ENCODE measurements around the gene INTS15. TPM values are rescaled to one million over a fixed set of nuclear protein-coding genes. Genes with fewer than 3 reads are reported as not detected.

INTS15 gene
- total RNA-seq, 1 donor from 2014 or later = 10.9 TPM

DNA sequence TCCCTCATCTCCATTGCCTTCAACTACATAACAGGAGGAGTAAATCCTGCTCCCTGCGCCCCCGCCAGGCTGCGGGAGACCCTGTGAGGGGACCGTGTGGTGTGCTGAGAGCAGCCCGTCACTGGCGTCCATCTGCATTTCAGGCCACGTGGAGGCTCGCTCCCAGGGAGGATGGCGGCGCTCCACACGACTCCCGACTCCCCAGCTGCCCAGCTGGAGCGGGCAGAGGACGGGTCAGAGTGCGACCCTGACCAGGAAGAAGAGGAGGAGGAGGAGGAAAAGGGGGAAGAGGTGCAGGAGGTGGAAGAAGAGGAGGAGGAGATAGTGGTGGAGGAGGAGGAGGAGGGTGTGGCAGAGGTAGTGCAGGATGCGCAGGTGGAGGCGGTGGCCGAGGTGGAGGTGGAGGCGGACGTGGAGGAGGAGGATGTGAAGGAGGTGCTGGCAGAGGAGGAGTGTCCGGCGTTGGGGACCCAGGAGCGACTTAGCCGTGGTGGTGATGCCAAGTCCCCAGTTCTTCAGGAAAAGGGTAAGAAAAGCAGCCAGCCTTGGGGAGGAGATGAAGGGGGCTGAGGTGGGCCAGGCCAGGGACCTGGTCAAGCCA lies 52.5 kb downstream of the INTS15 start:
- no peak for DNase-seq (ENCODE audit: low read depth, low spot score)

DNA sequence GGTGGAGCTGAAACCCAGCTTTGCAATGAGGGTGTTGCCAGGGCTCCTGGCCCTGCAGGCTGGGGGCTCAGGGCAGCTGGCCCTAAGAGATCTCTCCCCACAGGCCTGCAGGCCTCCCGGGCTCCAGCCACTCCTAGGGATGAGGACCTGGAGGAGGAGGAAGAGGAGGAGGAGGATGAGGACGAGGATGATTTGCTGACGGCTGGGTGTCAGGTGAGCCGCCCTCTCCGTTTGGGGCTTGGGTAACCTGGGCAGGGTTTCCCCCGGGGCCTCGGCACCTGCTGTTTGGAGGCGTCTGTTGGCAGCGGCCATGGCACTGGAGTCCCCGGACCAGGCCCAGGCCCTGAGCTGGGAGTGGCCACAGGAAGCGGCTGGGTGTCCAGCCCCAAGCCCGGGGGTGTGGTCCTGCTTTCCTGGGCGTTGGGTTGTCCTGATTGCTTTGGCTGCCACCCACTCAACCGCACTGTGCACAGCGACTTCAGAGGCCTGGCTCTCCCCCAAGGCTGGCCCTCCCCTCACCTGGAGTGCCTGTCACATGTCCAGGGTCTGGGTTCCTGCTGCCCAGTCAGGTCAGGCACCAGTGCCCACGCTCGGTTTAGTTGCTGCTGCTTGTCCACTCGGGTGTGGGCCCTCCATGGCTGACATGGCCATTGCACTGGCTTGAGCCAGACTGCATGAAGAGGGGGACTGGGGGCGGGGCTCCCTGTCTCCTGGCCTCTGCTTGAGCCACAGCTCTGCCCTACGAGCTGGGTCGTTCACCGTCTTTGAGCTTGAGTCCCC lies 53.2 kb downstream of the INTS15 start:
- DNase-seq (ENCODE audit: low read depth, low spot score) = no peak

DNA sequence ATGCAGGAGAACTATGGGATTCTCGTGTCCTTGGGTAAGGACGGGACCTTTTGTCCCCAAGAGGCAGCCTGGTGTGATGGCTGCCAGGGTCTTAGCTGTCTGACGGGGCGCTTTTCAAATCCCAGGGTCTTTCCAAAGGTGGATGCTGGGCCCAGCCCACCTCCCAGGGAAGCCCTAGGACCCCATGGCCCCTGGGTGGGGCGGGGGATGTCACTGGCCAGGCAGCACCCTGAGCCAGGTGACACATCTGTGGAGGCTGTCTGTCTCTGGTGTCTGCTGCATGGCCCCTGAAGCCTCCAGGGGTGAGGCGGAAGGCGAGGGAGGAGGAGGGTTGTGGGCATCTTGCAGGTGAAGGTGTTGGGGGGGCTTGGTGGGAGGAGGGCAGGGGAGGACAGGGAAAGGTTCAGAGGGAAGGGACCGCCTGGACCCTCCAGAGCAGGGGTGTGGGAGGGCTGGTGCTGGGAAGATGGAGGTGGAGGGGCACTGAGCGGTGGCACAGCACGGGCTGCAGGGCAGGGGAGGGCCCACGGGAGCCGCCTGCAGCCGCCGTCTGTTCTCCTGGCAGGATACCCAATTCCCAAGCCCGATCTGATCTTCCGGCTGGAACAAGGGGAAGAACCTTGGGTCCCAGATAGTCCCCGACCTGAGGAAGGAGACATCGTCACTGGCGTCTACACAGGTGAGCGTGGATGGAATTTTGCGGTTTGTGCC lies 54.2 kb downstream of the INTS15 start:
- no peak for DNase-seq (ENCODE audit: low read depth, low spot score)

DNA sequence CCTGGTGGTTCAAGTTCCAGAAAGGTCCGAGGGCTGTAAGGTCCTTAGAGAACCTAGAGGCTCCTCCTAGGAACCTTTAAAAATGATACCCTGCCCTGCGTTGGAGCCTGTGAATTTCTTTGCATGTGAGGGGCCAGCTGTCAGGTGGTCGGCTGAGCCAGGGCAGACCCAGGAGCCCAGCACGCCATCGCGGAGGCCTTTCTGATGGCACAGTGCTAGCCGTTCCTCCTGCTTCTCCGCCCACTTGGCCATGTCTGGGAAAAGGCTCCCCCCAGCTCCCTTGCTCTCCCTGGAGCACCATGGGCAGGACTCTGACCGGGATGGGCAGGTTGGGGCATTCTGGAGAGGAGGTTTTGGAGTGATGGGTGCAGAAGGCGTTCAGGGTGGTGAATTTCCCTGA lies 54.9 kb downstream of the INTS15 start:
- no peak for DNase-seq (ENCODE audit: low read depth, low spot score)

DNA sequence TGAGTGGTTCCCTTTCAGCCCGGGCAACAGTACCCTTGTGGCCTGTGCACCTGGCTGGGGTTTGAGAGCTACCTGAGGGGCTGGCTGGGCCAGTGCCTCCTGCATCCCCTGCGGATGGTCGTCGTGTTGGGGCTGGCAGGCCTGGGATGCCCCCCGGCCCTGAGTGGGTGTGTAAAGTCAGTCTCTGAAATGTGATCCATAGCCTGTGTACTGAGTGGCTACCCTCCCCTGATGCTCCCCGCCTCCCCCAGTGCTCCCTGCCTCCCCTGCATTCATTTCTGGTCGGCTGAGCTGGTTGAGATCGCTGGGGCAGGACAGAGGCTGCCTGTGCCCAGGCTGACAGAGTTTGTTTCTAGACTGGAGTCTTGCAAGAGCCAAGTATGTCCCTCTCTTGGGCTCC lies 56.6 kb downstream of the INTS15 start:
- no peak for DNase-seq (ENCODE audit: low read depth, low spot score)

DNA sequence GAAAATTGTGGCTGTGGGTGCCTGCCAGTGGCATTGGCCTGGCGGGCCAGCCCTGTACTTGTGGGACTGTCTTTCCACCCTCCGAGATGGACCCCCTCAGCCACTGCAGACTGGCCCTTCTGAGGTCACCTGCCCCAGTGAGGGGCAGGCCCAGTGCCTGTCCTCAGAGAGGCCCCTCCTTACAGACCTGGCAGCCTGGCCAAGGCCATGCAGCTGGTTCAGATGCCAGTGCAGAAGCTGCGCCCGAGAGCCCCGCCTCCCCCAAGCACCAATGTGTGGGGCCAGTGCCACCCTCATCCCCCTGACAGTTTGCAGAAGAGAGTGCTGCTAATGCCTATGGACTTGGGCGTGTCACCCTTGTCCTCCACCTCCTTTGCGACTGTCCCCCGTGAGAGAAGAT lies 57.3 kb downstream of the INTS15 start:
- no peak for DNase-seq (ENCODE audit: low read depth, low spot score)

DNA sequence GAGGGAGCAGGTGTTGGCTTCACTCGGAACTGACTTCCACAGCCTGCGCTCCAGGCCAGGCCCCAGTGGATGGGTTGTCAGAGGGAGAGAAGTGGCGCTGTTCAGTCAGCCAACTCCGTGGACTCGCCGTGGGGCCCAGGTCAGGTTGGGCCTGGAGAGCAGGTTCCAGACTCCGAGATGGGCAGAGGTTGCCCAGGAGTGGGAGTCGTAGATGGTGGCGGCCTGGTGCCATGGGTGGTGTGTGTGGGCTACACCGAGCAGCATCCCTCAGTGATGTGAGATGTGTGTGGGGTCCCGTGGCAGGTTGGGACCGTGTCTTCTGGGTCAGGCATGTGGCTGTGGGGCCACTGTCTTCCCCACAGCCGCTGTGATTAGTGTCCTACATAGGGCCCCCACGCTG lies 57.7 kb downstream of the INTS15 start:
- DNase-seq (ENCODE audit: low read depth, low spot score) = no peak

DNA sequence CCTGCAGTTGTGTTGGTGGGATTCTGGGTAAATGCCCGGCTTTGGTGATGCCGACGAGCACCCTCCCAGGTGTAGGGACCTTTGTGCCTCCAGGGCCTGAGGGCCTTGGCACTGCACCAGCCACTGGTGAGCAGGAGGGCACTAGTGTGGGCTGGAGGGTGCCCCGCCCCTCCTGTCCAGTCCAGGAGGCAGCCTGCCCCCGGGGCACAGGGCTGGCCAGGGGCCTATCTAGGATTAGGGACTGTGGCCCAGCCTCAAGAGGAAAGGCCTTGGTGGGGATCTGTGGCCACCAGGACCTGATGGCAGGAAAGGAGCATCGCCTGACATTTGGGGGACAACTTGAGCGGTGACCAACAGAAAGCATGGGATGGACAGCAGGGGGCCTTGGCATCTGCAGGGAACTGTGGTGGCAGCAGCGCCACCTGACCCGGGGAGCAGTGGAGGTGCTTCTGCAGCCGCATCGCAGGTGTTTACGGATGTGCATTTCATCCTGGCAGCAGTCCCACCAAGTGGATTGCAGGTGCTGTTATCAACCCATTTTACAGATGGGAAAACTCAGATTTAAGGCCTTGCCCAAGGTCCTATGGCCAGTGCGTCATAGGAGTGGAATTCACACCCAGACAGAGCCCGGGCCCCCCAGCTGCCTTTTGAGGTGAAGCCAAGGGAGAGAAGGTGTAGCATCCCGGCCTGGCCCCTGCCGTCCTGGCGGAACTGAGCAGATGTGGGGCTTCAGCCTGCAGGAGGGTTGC lies 58.4 kb downstream of the INTS15 start:
- no peak for DNase-seq (ENCODE audit: low read depth, low spot score)

DNA sequence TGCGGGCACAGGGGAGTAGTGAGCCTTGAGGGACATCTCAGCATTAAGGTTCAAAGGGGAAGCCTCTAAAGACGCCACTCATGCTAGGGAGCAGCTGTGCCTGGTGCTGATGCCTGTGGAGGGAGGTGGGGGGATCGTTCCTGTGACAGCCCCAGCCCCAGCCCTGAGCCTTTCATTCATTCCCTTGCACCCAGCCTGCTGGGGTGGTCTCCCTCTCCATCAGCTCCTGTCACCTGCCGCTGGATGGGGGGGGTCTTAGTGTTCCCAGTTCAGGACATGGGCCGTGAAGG lies 58.9 kb downstream of the INTS15 start:
- no peak for DNase-seq (ENCODE audit: low read depth, low spot score)

DNA sequence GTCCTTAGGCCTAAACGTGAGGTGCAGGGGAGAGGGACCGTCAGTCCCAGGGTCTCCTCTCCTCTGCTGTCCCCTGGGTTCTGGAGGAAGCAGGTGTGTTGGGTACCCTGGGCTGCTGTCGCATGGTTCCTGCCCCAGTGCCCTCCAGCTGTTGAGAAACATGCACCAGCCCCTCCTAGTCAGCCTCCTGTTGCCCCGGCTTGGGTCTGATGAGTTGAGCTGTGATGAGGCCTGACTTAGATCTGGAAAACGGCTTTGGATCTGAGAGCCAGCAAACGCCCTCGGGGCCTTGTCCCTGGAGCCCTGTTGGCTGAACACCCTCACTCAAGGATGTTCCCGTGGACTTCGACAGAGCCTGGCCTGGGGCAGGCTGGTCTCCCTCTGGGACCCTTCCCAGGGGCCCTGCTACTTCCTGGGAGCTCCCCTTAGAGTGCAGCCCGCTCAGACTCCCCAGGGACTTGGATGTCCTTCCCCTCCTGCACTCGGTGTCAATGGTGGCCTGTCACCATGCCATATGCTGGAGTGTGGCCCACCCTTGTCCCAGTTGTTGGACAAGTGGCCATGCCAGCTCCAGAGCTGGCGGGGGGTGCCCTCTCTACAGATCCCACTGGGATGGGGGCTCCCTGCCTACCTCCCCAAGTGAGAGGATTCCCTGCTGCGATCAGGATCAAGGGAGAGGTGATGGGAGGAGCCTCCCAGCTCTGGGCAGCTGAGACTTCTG lies 59.6 kb downstream of the INTS15 start:
- no peak for DNase-seq (ENCODE audit: low read depth, low spot score)

DNA sequence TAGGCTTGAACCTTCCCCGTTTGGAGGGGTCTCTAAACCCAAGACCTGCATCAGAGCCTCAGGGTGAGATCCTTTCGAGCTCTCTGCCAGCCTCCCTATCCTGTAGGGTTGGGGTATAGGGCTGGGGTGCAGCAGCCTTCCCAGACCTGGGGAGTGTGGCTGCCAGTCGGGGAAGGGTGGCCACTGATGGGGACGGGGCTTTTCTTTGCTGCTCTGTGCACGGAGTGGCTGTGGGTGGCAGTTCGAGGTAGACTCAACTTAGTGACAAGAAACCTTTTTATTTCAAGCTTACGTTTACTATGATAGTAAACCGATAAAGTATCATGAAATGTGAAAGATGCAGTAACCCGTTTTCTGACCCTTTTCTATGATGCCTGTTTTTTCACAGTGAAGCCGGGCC lies 60.3 kb downstream of the INTS15 start:
- no peak for DNase-seq (ENCODE audit: low read depth, low spot score)

DNA sequence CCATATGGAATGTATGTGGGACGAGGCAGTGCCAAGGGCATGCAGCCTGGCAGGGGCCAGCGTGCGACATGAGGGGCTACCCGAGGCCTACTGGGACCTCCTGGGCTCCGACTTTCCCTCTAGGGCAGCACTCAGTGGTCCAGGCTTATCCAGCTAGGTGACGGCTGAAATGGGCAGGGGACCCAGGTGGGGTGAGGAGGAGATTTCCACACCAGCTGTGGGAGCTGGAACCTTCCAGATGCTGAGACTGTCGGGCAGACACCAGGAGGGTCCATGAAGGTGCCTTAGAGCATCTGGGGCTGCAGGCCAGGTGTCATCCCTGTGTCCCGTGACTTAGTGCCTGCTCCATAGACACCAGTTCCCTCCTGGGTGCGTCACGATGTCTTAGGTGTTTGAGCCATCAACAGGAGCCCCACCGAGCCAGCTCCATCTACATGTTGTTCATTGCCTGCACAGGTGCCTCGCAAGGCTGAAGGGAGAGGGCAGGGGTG lies 60.7 kb downstream of the INTS15 start:
- no peak for DNase-seq (ENCODE audit: low read depth, low spot score)

DNA sequence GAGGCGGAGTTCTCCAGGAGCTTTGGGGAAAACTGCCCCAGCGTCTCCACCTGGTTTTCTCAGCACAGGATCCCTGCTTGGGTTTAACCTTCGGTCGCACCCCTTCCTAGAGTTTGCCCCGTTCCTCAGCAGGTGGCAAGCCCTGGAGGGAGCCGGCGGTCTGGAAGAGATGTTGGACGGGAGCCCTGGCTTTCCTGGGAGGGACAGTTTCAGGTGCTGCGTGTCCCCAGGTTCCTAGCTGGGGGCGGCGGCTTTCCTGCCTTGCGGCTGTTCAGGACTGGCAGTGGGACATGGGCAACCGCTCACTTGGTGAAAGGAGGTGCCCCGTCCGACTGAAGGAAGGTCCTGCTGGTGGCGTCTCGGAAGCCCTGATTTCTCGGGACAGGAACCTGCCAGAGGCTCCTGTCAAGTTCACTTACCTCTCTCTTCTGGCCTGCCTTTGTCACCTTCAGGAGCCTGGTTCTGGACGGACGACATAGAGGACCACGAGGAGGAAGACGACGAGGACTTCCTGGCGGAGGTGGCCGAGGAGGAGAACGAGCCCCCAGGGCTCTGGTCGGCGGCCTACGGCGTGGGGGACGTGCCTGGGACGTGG lies 62.1 kb downstream of the INTS15 start:
- DNase-seq (ENCODE audit: low read depth, low spot score) = no peak

DNA sequence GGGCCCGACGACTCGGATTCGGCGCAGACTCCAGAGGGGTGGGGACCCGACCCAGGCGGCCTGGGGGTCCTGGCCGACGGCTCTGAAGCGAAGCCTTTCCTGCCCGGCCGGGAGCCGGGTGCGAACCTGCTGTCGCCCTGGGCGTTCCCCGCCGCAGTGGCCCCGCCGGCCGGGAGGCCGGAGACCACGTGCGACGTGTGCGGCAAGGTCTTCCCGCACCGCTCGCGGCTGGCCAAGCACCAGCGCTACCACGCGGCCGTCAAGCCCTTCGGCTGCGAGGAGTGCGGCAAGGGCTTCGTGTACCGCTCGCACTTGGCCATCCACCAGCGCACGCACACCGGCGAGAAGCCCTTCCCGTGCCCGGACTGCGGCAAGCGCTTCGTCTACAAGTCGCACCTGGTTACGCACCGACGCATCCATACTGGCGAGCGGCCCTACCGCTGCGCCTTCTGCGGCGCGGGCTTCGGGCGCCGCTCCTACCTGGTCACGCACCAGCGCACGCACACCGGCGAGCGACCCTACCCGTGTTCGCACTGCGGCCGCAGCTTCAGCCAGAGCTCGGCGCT lies 62.7 kb downstream of the INTS15 start:
- DNase-seq (ENCODE audit: low read depth, low spot score) = no peak

DNA sequence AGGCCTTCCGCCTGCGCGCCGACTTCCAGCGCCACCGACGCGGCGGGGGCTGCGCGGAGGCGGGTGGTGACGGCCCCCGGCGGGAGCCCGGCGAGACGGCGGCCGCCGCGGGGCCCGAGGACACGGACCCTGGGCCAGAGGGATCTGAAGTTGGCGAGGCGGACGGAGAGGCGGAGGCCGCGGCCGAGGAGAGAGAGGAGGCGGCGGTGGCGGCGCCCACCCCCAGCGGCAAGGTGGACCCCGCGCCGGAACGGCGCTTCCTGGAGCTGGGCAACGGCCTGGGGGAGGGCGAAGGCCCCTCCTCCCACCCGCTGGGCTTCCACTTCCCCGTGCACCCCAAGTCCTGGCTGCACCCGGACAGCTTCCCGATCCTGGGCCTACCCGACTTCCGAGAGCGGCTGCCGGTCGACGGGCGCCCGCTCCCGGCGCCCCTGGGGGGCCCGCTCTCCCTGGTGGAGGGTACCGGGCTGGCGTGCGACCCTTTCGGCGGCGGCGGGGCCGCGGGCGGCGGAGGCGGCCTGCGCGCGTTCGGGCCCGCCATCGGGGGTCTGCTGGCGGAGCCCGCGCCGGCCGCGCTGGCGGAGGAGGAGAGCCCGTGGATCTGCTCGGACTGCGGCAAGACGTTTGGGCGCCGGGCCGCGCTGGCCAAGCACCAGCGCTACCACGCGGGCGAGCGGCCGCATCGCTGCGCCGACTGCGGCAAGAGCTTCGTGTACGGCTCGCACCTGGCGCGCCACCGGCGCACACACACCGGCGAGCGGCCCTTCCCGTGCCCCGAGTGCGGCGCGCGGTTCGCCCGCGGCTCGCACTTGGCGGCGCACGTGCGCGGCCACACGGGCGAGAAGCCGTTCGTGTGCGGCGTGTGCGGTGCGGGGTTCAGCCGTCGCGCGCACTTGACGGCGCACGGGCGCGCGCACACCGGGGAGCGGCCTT lies 63.5 kb downstream of the INTS15 start:
- DNase-seq (ENCODE audit: low read depth, low spot score) = no peak

DNA sequence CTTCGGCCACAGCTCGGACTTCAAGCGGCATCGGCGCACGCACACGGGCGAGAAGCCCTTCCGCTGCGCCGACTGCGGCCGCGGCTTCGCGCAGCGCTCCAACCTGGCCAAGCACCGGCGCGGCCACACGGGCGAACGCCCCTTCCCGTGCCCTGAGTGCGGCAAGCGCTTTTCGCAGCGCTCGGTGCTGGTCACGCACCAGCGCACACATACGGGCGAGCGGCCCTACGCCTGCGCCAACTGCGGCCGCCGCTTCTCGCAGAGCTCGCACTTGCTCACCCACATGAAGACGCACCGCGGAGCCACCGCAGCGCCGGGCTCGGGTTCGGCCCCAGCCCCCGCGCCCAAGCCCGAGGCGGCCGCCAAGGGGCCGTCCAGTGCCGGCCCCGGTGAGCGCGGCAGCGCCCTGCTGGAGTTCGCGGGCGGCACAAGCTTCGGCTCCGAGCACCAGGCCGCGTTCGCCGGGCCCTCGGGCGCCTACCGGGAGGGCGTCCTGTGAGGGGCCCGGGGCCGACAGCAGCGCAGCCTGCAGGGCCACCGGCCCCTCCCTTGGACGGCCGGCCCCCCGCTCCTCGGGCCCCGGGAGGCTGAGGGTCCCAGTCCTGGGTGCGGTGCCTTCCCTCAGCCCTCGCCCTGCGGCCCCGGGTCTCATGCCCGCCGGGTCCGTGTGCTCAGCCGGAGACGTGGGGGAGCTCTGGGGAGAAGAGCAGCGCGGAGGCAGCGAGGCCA lies 64.5 kb downstream of the INTS15 start:
- no peak for DNase-seq (ENCODE audit: low read depth, low spot score)

DNA sequence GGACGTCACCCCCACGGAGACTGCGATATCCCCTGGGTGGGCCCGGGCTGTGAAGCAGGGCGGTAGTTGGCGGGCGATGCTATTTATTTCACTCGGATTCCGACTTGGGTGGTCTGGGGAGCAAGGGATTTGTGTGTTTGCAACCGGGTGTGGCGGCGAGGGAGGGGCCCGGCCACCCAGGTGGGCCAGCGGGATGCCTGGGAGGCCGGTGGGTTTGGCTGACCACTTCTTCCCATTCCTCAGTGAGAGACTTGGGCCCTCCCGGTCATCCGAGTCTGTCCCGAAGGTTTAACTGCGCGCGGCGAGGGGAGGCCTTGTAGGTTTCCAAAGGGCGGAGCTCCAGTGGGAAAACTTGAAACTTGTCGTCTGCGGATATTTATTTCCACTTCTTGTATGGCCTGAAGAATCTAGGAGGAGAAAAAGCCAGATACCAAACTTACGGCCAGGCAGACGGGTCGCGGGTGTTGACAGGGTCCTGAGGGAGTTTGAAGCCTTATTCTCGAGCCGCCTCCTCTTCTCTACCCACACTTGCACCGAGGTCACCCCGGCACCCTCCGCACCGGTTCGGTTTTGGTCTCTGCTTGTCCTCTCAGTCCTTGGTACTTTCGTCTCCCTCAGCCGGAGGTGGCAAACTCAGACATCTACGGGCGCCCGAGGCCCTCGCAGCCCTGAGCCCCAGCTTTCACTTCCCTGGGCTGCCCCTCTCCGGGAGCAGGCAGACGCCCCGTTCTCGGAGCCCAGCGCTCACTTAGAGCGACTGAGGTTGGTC lies 65.2 kb downstream of the INTS15 start:
- DNase-seq (ENCODE audit: low read depth, low spot score) = no peak
